H1 (cell line): ENCODE data around the gene AKAP12. TPM values are rescaled to one million over a fixed set of nuclear protein-coding genes. Genes with fewer than 3 reads are reported as not detected.

Source experiments
- CTCF ChIA-PET: fragments of 300-600 bp; sonication (Branson Sonifier 250); formaldehyde crosslinking; loops from one replicate; lab custom pipeline; 2021; ENCODE audit not compliant: partially characterized antibody; lab: Charles Lee
- POLR2A ChIA-PET: fragments of 300-600 bp; sonication (Branson Sonifier 250); formaldehyde crosslinking; loops from one replicate; lab custom pipeline; 2021; ENCODE audit warnings: inconsistent platforms; ENCODE audit not compliant: partially characterized antibody; lab: Charles Lee
- DNase-seq, 2 experiments: peaks; one replicate each; pipeline versions ENCODE4 v3.0.0 to v3.0.0-alpha.2; 2010 to 2022; ENCODE audit warnings: low spot score in 2 of 2, low read depth in 1 of 2, mixed read lengths in 1 of 2
- FAIRE-seq: peaks from 2 replicates; lab custom pipeline; 2011; peaks lifted over from hg19 to GRCh38; lab: Jason Lieb, UNC
- H2AFZ ChIP-seq: 2 replicates; pipeline ENCODE4 v1.8.1; 2012; ENCODE audit warnings: low read length, inconsistent platforms
- H2AK5ac ChIP-seq: 2 replicates; pipeline ENCODE4 v1.6.1; 2013; ENCODE audit warnings: low read depth, low read length
- H2BK120ac ChIP-seq: replicated peaks from 2 replicates; pipeline ENCODE3; 2013; ENCODE audit warnings: low read depth, low read length, inconsistent platforms
- H2BK12ac ChIP-seq: 2 replicates; pipeline ENCODE4 v1.6.1; 2013; ENCODE audit warnings: low read depth, low read length
- H2BK15ac ChIP-seq: 2 replicates; pipeline ENCODE4 v1.6.1; 2013; ENCODE audit warnings: low read length
- H2BK20ac ChIP-seq: 2 replicates; pipeline ENCODE4 v1.6.1; 2013; ENCODE audit warnings: low read length
- H2BK5ac ChIP-seq: 2 replicates; pipeline ENCODE4 v1.6.1; 2013; ENCODE audit warnings: low read depth, low read length
- H3K14ac ChIP-seq: 2 replicates; pipeline ENCODE4 v1.6.1; 2013; ENCODE audit warnings: inconsistent platforms; ENCODE audit not compliant: insufficient read length
- H3K18ac ChIP-seq: 2 replicates; pipeline ENCODE4 v1.6.1; 2013; ENCODE audit warnings: low read length; ENCODE audit errors: extremely low read depth
- H3K23ac ChIP-seq: 2 replicates; pipeline ENCODE4 v1.6.1; 2013; ENCODE audit warnings: inconsistent platforms; ENCODE audit not compliant: insufficient read length
- H3K23me2 ChIP-seq: 2 replicates; pipeline ENCODE4 v1.6.1; 2013; ENCODE audit warnings: low read depth, low read length
- H3K27ac ChIP-seq: 2 replicates; pipeline ENCODE4 v1.6.1; 2011; ENCODE audit warnings: low read depth, low read length, inconsistent platforms
- H3K27me3 ChIP-seq, 4 experiments: replicated peaks in 1 of 4; 1 replicate in 1 of 4; 2 replicates in 3 of 4; pipeline versions ENCODE4 v1.6.1 to v1.8.1; 2011 to 2013; ENCODE audit warnings: low read length in 3 of 4, mild to moderate bottlenecking in 3 of 4, inconsistent platforms in 2 of 4, mixed read lengths in 2 of 4, moderate library complexity in 1 of 4; ENCODE audit not compliant: control insufficient read depth in 3 of 4, insufficient read depth in 3 of 4; ENCODE audit errors: extremely low read depth in 1 of 4
- H3K36me3 ChIP-seq, 4 experiments: 2 replicates each; pipeline versions ENCODE4 v1.6.1 to v1.8.1; 2011 to 2013; ENCODE audit warnings: mild to moderate bottlenecking in 4 of 4, low read length in 3 of 4, moderate library complexity in 2 of 4, control low read depth in 1 of 4, inconsistent platforms in 1 of 4; ENCODE audit not compliant: insufficient read depth in 4 of 4, control insufficient read depth in 2 of 4
- H3K4ac ChIP-seq: replicated peaks from 2 replicates; pipeline ENCODE3; 2013; ENCODE audit warnings: low read length, low read depth, mixed read lengths, inconsistent platforms; ENCODE audit not compliant: insufficient read length
- H3K4me1 ChIP-seq, 4 experiments: replicated peaks in 1 of 4; 1 replicate in 1 of 4; 2 replicates in 3 of 4; pipeline versions ENCODE4 v1.6.1 to v1.8.1; 2011 to 2013; ENCODE audit warnings: low read length in 3 of 4, inconsistent platforms in 2 of 4, mixed read lengths in 1 of 4; ENCODE audit not compliant: insufficient read depth in 4 of 4, control insufficient read depth in 3 of 4
- H3K4me2 ChIP-seq, 2 experiments: 2 replicates each; pipeline versions ENCODE4 v1.6.1 to v1.8.1; 2011 to 2013; ENCODE audit warnings: low read depth in 2 of 2, low read length in 2 of 2, control low read depth in 1 of 2, inconsistent platforms in 1 of 2, mild to moderate bottlenecking in 1 of 2; ENCODE audit not compliant: insufficient read depth in 1 of 2
- H3K4me3 ChIP-seq, 4 experiments: fragments of 200-600, 300-600 bp in 1 of 4; sonication (generic), shearing (Covaris generic), sonication (Bioruptor Twin) in 1 of 4; 2 replicates each; pipeline versions ENCODE4 v1.5.1 to v1.8.1; 2011 to 2016; ENCODE audit warnings: low read length in 4 of 4, low read depth in 3 of 4, control low read depth in 2 of 4, inconsistent platforms in 2 of 4, mild to moderate bottlenecking in 2 of 4, mixed read lengths in 1 of 4, moderate library complexity in 1 of 4; ENCODE audit not compliant: insufficient read depth in 2 of 4; ENCODE audit errors: extremely low read depth in 1 of 4
- H3K56ac ChIP-seq: replicated peaks from 2 replicates; pipeline ENCODE3; 2013; ENCODE audit warnings: low read depth, mild to moderate bottlenecking, mixed read lengths, low read length, inconsistent platforms; ENCODE audit not compliant: insufficient read length
- H3K79me1 ChIP-seq: 2 replicates; pipeline ENCODE4 v1.6.1; 2013; ENCODE audit warnings: low read depth, low read length, control low read depth
- H3K79me2 ChIP-seq, 2 experiments: 2 replicates each; pipeline versions ENCODE4 v1.6.1 to v1.8.1; 2012 to 2013; ENCODE audit warnings: low read length in 2 of 2, mild to moderate bottlenecking in 2 of 2, inconsistent platforms in 1 of 2; ENCODE audit not compliant: insufficient read depth in 2 of 2, control insufficient read depth in 1 of 2
- H3K9ac ChIP-seq, 4 experiments: replicated peaks in 1 of 4; 1 replicate in 1 of 4; 2 replicates in 3 of 4; pipeline versions ENCODE4 v1.6.1 to v1.8.1; 2011 to 2013; ENCODE audit warnings: low read depth in 3 of 4, low read length in 3 of 4, control low read depth in 2 of 4, mild to moderate bottlenecking in 2 of 4, moderate library complexity in 2 of 4, inconsistent platforms in 1 of 4; ENCODE audit errors: extremely low read depth in 1 of 4
- H3K9me3 ChIP-seq, 2 experiments: 2 replicates each; pipeline versions ENCODE4 v1.6.1 to v1.8.1; 2012 to 2013; ENCODE audit warnings: mild to moderate bottlenecking in 2 of 2, moderate library complexity in 2 of 2, control low read depth in 1 of 2, inconsistent platforms in 1 of 2, low read depth in 1 of 2, low read length in 1 of 2, mixed read lengths in 1 of 2; ENCODE audit not compliant: insufficient read depth in 2 of 2
- H4K20me1 ChIP-seq, 2 experiments: replicated peaks in 1 of 2; 2 replicates each; pipeline versions ENCODE3 to v1.8.1; 2011 to 2013; ENCODE audit warnings: inconsistent platforms in 2 of 2, low read length in 2 of 2, mild to moderate bottlenecking in 1 of 2; ENCODE audit not compliant: insufficient read depth in 2 of 2, control insufficient read depth in 1 of 2
- H4K5ac ChIP-seq: 2 replicates; pipeline ENCODE4 v1.6.1; 2013; ENCODE audit warnings: low read length, low read depth, mixed read lengths, inconsistent platforms; ENCODE audit not compliant: insufficient read length
- H4K8ac ChIP-seq: 2 replicates; pipeline ENCODE4 v1.8.0; 2013; ENCODE audit warnings: mild to moderate bottlenecking, moderate library complexity, low read length, inconsistent platforms; ENCODE audit not compliant: insufficient read depth; ENCODE audit errors: extremely low read depth
- H4K91ac ChIP-seq: replicated peaks from 2 replicates; pipeline ENCODE3; 2013; ENCODE audit warnings: low read length, mixed read lengths, inconsistent platforms; ENCODE audit not compliant: insufficient read length
- ATF2 ChIP-seq: IDR thresholded peaks from 2 replicates; pipeline ENCODE4 v1.6.1; 2012; ENCODE audit warnings: low read length, inconsistent platforms
- ATF3 ChIP-seq: IDR thresholded peaks from 2 replicates; pipeline ENCODE4 v1.6.1; 2011; ENCODE audit warnings: low read depth, mild to moderate bottlenecking, low read length; ENCODE audit not compliant: insufficient read depth
- EZH2 ChIP-seq: fragments of 200-600 bp; sonication (generic); IDR thresholded peaks from 2 replicates; pipeline ENCODE4 v1.7.1; 2012; ENCODE audit warnings: low read depth, mild to moderate bottlenecking, moderate library complexity, low read length, inconsistent platforms; ENCODE audit not compliant: severe bottlenecking
- FOSL1 ChIP-seq: IDR thresholded peaks from 2 replicates; pipeline ENCODE4 v1.6.1; 2011; ENCODE audit warnings: mild to moderate bottlenecking, low read depth, low read length, moderate library complexity; ENCODE audit not compliant: insufficient read depth
- GTF2F1 ChIP-seq: IDR thresholded peaks from 2 replicates; pipeline ENCODE4 v1.6.1; 2012; ENCODE audit warnings: low read depth, low read length, improper control_type of control experiment, borderline replicate concordance
- POLR2AphosphoS5 ChIP-seq: IDR thresholded peaks from 2 replicates; pipeline ENCODE4 v1.6.1; 2011; ENCODE audit warnings: low read depth, low read length
- RFX5 ChIP-seq: IDR thresholded peaks from 2 replicates; pipeline ENCODE4 v1.6.1; 2011; ENCODE audit warnings: low read depth, low read length, improper control_type of control experiment, borderline replicate concordance
- SIN3A ChIP-seq, 2 experiments: IDR thresholded peaks in 1 of 2; conservative IDR thresholded peaks in 1 of 2; 2 replicates each; pipeline ENCODE4 v1.6.1; 2011 to 2012; ENCODE audit warnings: low read length in 2 of 2, improper control_type of control experiment in 1 of 2, low read depth in 1 of 2, mild to moderate bottlenecking in 1 of 2
- SIX5 ChIP-seq: IDR thresholded peaks from 2 replicates; pipeline ENCODE4 v1.6.1; 2011; ENCODE audit warnings: mild to moderate bottlenecking, low read depth, low read length
- SP1 ChIP-seq: IDR thresholded peaks from 2 replicates; pipeline ENCODE4 v1.6.1; 2011; ENCODE audit warnings: low read depth, low read length
- TAF1 ChIP-seq: IDR thresholded peaks from 2 replicates; pipeline ENCODE4 v1.6.1; 2011; ENCODE audit warnings: mild to moderate bottlenecking, low read depth, low read length
- WGBS, 2 experiments: shearing (Covaris generic) in 1 of 2; methylation state at CpG; one replicate each; pipeline versions ENCODE4 v1.1.6 to v1.1.7; 2013 to 2015; ENCODE audit warnings: low lambda C conversion rate in 2 of 2, mixed read lengths in 2 of 2, inconsistent platforms in 1 of 2, low coverage in 1 of 2, missing lambda C conversion rate in 1 of 2; ENCODE audit not compliant: insufficient replicate concordance in 2 of 2, insufficient coverage in 1 of 2, insufficient read length in 1 of 2; ENCODE audit errors: extremely low coverage in 1 of 2, missing lambda C conversion rate in 1 of 2; 5-methylcytosine and 5-hydroxymethylcytosine counted together
- polyA plus RNA-seq, 7 experiments: library from polyadenylated mRNA; depleted of rRNA in 3 of 7; stranded (reverse) in 5 of 7; unstranded in 2 of 7; fragments of >200 nt in 5 of 7; fragments of 200-250 nt in 2 of 7; gene quantifications; 1 replicate in 5 of 7; 2 replicates in 1 of 7; 4 replicates in 1 of 7; pipeline versions ENCODE4 v1.2.1 to v1.2.3, GENCODE V29; 2011 to 2013; ENCODE audit warnings: missing spikeins in 2 of 7, mixed read lengths in 2 of 7
- total RNA-seq: library from RNA; stranded (reverse); fragmentation: NEBNext Ultra II Directional; extraction: Animal tissue kit (Norgen Biotek cat#: 25700); gene quantifications from 2 replicates; pipeline ENCODE4 v1.2.1, GENCODE V29; 2021

The AKAP12 gene
- total and polyA plus RNA-seq, 2 of the 8 experiments (the other 6 are each of a cell fraction or from before 2014, with no cell fraction given): 14.6 to 79.2 TPM

GRCh38 chr6:151230277-151230577, 9.5 kb upstream of the AKAP12 start:
- Histone ChIP-seq H4K8ac (no peak overlapping the region), H3K56ac (no peak overlapping the region), H3K18ac (no peak overlapping the region), H3K36me3 (no peaks in the 10 kb centered on the region), H3K4ac (no peak overlapping the region), H3K4me2 (no peak overlapping the region), H3K27me3 (no peaks in the 10 kb centered on the region), H2BK5ac (no peak overlapping the region), H3K79me1 (no peaks in the 10 kb centered on the region), H3K14ac (no peak overlapping the region), H2AFZ (no peak overlapping the region), H2BK12ac (no peak overlapping the region), H4K20me1 (no peaks in the 10 kb centered on the region), H3K9me3 (no peaks in the 10 kb centered on the region), H3K23ac (no peak overlapping the region), H3K79me2 (no peaks in the 10 kb centered on the region), H3K4me3 (no peak overlapping the region), H3K9ac (no peak overlapping the region), H2BK120ac (no peak overlapping the region), H2AK5ac (no peak overlapping the region), H3K23me2 (no peaks in the 10 kb centered on the region), H4K91ac (no peak overlapping the region), H2BK20ac (no peak overlapping the region), H3K27ac (no peak overlapping the region), H4K5ac (no peak overlapping the region), H3K4me1 (no peaks in the 10 kb centered on the region), H2BK15ac (no peak overlapping the region)
- CTCF ChIA-PET: interaction anchor here (0.7 to 1.7 kb wide), 4 partner anchors 11 to 216 kb away, joined by 3 to 5 read pairs (median 4); no protein-coding TSS in a partner anchor
- WGBS, 2 experiments: 91% methylated on average over 4 of the region's 4 CpGs; no CpG with 5 or more reads in 1 of the 2 experiments
- FAIRE-seq: no peak
- POLR2A ChIA-PET: interaction anchor here (0.7 to 5.3 kb wide), 2 partner anchors 10 to 14 kb away, joined by 3 to 42 read pairs; partner anchors contain the start of gene AKAP12
- DNase-seq: no peak
- TF ChIP-seq POLR2AphosphoS5 (no peak), EZH2 (no peak), TAF1 (no peak), ATF3 (no peak), GTF2F1 (no peak), SIX5 (no peak), ATF2 (no peak), RFX5 (no peak), FOSL1 (no peak), SP1 (no peak), SIN3A (conservative IDR thresholded peaks at IDR 0.05 in 1 of 2, IDR thresholded peaks at IDR 0.05 in 1 of 2; ENCODE audit: low read depth in 1 of 2, low read length in 2 of 2) (no peak)
- TF ChIP-seq, all 59 proteins: peak for 0
